Cardiac fibroblast (primary cell): Measurements from ENCODE around the gene RNF157.

ENCODE experiments used
- DNase-seq, 2 donors: peaks; one replicate each; pipeline versions ENCODE4 v3.0.0 to v3.0.0-alpha.2; 2010; ENCODE audit warnings: low read depth in 2 of 2
- H3K4me3 ChIP-seq, 2 donors: replicated peaks in 1 of 2; 1 replicate in 1 of 2; 2 replicates in 1 of 2; pipeline ENCODE4 v1.5.1; 2011; ENCODE audit warnings: low read depth in 2 of 2, low read length in 2 of 2, mild to moderate bottlenecking in 2 of 2, moderate library complexity in 1 of 2
- CTCF ChIP-seq: IDR thresholded peaks from one replicate; pipeline ENCODE4 v1.5.1; 2011; ENCODE audit warnings: low read depth, mild to moderate bottlenecking, low read length, inconsistent platforms

RNF157 gene

GRCh38 chr17:76240461-76241203, at the start of gene RNF157:
RNF157 (minus strand) TSS chr17:76240493; CDS start chr17:76240240, 253 bp downstream.
- no peak for TF ChIP-seq CTCF
- H3K4me3 ChIP-seq = peak within 1 kb of the TSS; percentile 47 to 55
- peak in 1 of 2 donors; percentile 25 for DNase-seq

- no peak overlapping the region for H3K4me3 ChIP-seq
- TF ChIP-seq CTCF = no peak
- DNase-seq = no peak
Measured at GRCh38 chr17:76281573-76282371, 41.5 kb upstream of the RNF157 start.

- TF ChIP-seq CTCF = no peak
- H3K4me3 ChIP-seq = no peak overlapping the region
- DNase-seq = no peak
Measured at GRCh38 chr17:76280650-76281049, 40.4 kb upstream of the RNF157 start.

GRCh38 chr17:76279742-76280287, 39.5 kb upstream of the RNF157 start:
- DNase-seq = no peak
- no peak overlapping the region for H3K4me3 ChIP-seq
- TF ChIP-seq CTCF = no peak

GRCh38 chr17:76278952-76279741, 38.9 kb upstream of the RNF157 start:
- no peak overlapping the region for H3K4me3 ChIP-seq
- DNase-seq = peak; percentile 79 to 84
- TF ChIP-seq CTCF = peak; percentile 91

- no peak overlapping the region for H3K4me3 ChIP-seq
- DNase-seq = no peak
- TF ChIP-seq CTCF = no peak
Measured at GRCh38 chr17:76278268-76278908, 38.1 kb upstream of the RNF157 start.
